IPS DF 6.9 (cell line): ENCODE data around the gene OR5AL1.
"Not testable (repeated sequence)": the region's sequence is repeated elsewhere in the genome, so short reads cannot be mapped to it uniquely, and the experiment has no call there.

Experiments
- DNase-seq: peaks from one replicate; pipeline ENCODE4 v3.0.0-alpha.2; 2013; ENCODE audit warnings: low read depth, low spot score
- H3K27ac ChIP-seq: one replicate; pipeline ENCODE4 v1.5.1; 2013; ENCODE audit warnings: low read length, control low read depth
- H3K27me3 ChIP-seq: 2 replicates; pipeline ENCODE4 v1.6.1; 2013; ENCODE audit warnings: mild to moderate bottlenecking, low read length; ENCODE audit not compliant: control insufficient read depth, insufficient read depth
- H3K36me3 ChIP-seq: 2 replicates; pipeline ENCODE4 v1.6.1; 2013; ENCODE audit warnings: low read length; ENCODE audit not compliant: control insufficient read depth, insufficient read depth
- H3K4me1 ChIP-seq: 2 replicates; pipeline ENCODE4 v1.6.1; 2013; ENCODE audit warnings: low read length; ENCODE audit not compliant: control insufficient read depth, insufficient read depth
- H3K4me3 ChIP-seq: 2 replicates; pipeline ENCODE4 v1.5.1; 2013; ENCODE audit warnings: mild to moderate bottlenecking, low read length
- H3K9me3 ChIP-seq: 2 replicates; pipeline ENCODE4 v1.6.1; 2013; ENCODE audit warnings: low read length, inconsistent platforms; ENCODE audit not compliant: control insufficient read depth, insufficient read depth
- WGBS: extraction: QIAGEN DNeasy Blood & Tissue Kit; methylation state at CpG from one replicate; pipeline ENCODE4 v1.1.7; 2013; ENCODE audit warnings: mixed read lengths, missing lambda C conversion rate; ENCODE audit not compliant: insufficient read length, insufficient coverage; 5-methylcytosine and 5-hydroxymethylcytosine counted together

OR5AL1 gene

GRCh38 chr11:56412396-56412795, at the start of gene OR5AL1:
Gene OR5AL1, plus strand, starts transcription at chr11:56412696.
- WGBS = no CpG with 5 or more reads among the region's 1 CpG
- Histone ChIP-seq H3K9me3 (no peaks in the 10 kb centered on the region), H3K27me3 (no peaks in the 10 kb centered on the region), H3K4me1 (no peaks in the 10 kb centered on the region), H3K27ac (no peak within 1 kb of the TSS), H3K36me3 (no peaks in the 10 kb centered on the region), H3K4me3 (no peak within 1 kb of the TSS)
- DNase-seq = no peak

- WGBS = no CpG with 5 or more reads among the region's 2 CpGs
These were observed 37.2 kb upstream of the OR5AL1 start, which contains the start of gene OR8U1 for GRCh38 chr11:56375324-56375723. Gene OR8U1, plus strand, starts transcription at chr11:56375624. Its CDS starts 0 bp downstream, at chr11:56375624.

GRCh38 chr11:56380120-56380519, 32.4 kb upstream of the OR5AL1 start:
- Histone ChIP-seq H3K27ac (no peak overlapping the region), H3K9me3 (no peaks in the 10 kb centered on the region), H3K27me3 (no peaks in the 10 kb centered on the region), H3K36me3 (no peaks in the 10 kb centered on the region), H3K4me3 (no peak overlapping the region), H3K4me1 (no peaks in the 10 kb centered on the region)
- no CpG with 5 or more reads among the region's 2 CpGs for WGBS
- DNase-seq = no peak

More at GRCh38 chr11:56375324-56375723, 37.2 kb upstream of the OR5AL1 start, which contains the start of gene OR8U1:
- H3K4me3 ChIP-seq = no peak within 1 kb of the TSS
- DNase-seq = no peak
- H3K36me3 ChIP-seq = no peaks in the 10 kb centered on the region
- H3K27ac ChIP-seq = no peak within 1 kb of the TSS
- H3K27me3 ChIP-seq = no peaks in the 10 kb centered on the region
- H3K9me3 ChIP-seq = no peaks in the 10 kb centered on the region
- H3K4me1 ChIP-seq = no peaks in the 10 kb centered on the region

- Histone ChIP-seq H3K4me3 (no peak overlapping the region), H3K27me3 (no peaks in the 10 kb centered on the region), H3K27ac (no peak overlapping the region), H3K4me1 (no peaks in the 10 kb centered on the region), H3K36me3 (no peaks in the 10 kb centered on the region), H3K9me3 (no peaks in the 10 kb centered on the region)
- WGBS = no CpG with 5 or more reads among the region's 3 CpGs
- no peak for DNase-seq
These were observed 18.1 kb upstream of the OR5AL1 start for GRCh38 chr11:56394381-56394780.

GRCh38 chr11:56396047-56396446, 16.4 kb upstream of the OR5AL1 start:
- H3K9me3 ChIP-seq = no peaks in the 10 kb centered on the region
- 100% methylated on average over 2 of the region's 3 CpGs for WGBS
- no peaks in the 10 kb centered on the region for H3K4me1 ChIP-seq
- H3K27ac ChIP-seq = no peak overlapping the region
- H3K36me3 ChIP-seq = no peaks in the 10 kb centered on the region
- H3K4me3 ChIP-seq = no peak overlapping the region
- no peaks in the 10 kb centered on the region for H3K27me3 ChIP-seq
- DNase-seq = peak; percentile 18

- not testable (repeated sequence) for DNase-seq, H3K36me3 ChIP-seq, H3K4me1 ChIP-seq, H3K27me3 ChIP-seq, H3K4me3 ChIP-seq, H3K27ac ChIP-seq, H3K9me3 ChIP-seq
- no CpG with 5 or more reads among the region's 27 CpGs for WGBS
These were observed 10.5 kb upstream of the OR5AL1 start for GRCh38 chr11:56401858-56402461.

GRCh38 chr11:56404393-56404792, 8.1 kb upstream of the OR5AL1 start:
- Histone ChIP-seq H3K9me3 (no peaks in the 10 kb centered on the region), H3K27me3 (no peaks in the 10 kb centered on the region), H3K36me3 (no peaks in the 10 kb centered on the region), H3K27ac (no peak overlapping the region), H3K4me3 (no peak overlapping the region), H3K4me1 (no peaks in the 10 kb centered on the region)
- DNase-seq = no peak
- no CpG with 5 or more reads among the region's 2 CpGs for WGBS

GRCh38 chr11:56410801-56411200, 1.7 kb upstream of the OR5AL1 start:
- no peaks in the 10 kb centered on the region for H3K36me3 ChIP-seq
- H3K27me3 ChIP-seq = no peaks in the 10 kb centered on the region
- DNase-seq = no peak
- no peak overlapping the region for H3K27ac ChIP-seq
- no peak overlapping the region for H3K4me3 ChIP-seq
- H3K9me3 ChIP-seq = no peaks in the 10 kb centered on the region
- H3K4me1 ChIP-seq = no peaks in the 10 kb centered on the region

GRCh38 chr11:56453521-56453920, 41.0 kb downstream of the OR5AL1 start:
- no peaks in the 10 kb centered on the region for H3K36me3 ChIP-seq
- no CpG with 5 or more reads among the region's 4 CpGs for WGBS
- no peak for DNase-seq
- H3K27ac ChIP-seq = no peak overlapping the region
- H3K4me3 ChIP-seq = no peak overlapping the region
- no peaks in the 10 kb centered on the region; the same call in 1 of the 2 replicates for H3K4me1 ChIP-seq
- no peaks in the 10 kb centered on the region for H3K9me3 ChIP-seq
- no peaks in the 10 kb centered on the region for H3K27me3 ChIP-seq

- no peak for DNase-seq
- H3K9me3 ChIP-seq = no peaks in the 10 kb centered on the region
- WGBS = no CpG with 5 or more reads among the region's 1 CpG
- no peaks in the 10 kb centered on the region for H3K27me3 ChIP-seq
- H3K36me3 ChIP-seq = no peaks in the 10 kb centered on the region
- H3K27ac ChIP-seq = no peak overlapping the region
- no peak overlapping the region for H3K4me3 ChIP-seq
- H3K4me1 ChIP-seq = no peaks in the 10 kb centered on the region; the same call in 1 of the 2 replicates
These were observed 44.6 kb downstream of the OR5AL1 start for GRCh38 chr11:56457076-56457475.
